Activated CD8-positive, alpha-beta T cell treated with anti-CD3 and anti-CD28 coated beads for 36 hours (primary cell): Measurements from ENCODE around the gene CTSF. TPM values are rescaled to one million over a fixed set of nuclear protein-coding genes. Genes with fewer than 3 reads are reported as not detected.

Experiments used
- ATAC-seq: fragments of 200-7000 bp; cut with Tn5 transposase; one replicate; pipeline ENCODE4 v1.10.0; 2021; ENCODE audit warnings: mild to moderate bottlenecking, moderate library complexity
- CTCF ChIA-PET: fragments of 350-600 bp; sonication (Branson Sonifier 250); formaldehyde crosslinking; loops from one replicate; lab custom pipeline; 2021; ENCODE audit warnings: antibody characterized with exemption; lab: Charles Lee
- POLR2A ChIA-PET: fragments of 350-600 bp; sonication (Branson Sonifier 250); formaldehyde crosslinking; loops from one replicate; lab custom pipeline; 2021; ENCODE audit warnings: antibody characterized with exemption; lab: Charles Lee
- DNase-seq: peaks from one replicate; pipeline ENCODE4 v3.0.0-alpha.2; 2020
- H3K27ac Mint-ChIP-seq: one replicate; pipeline ENCODE4 v1.8.0; 2021; ENCODE audit warnings: mild to moderate bottlenecking, mixed read lengths
- H3K27me3 Mint-ChIP-seq: one replicate; pipeline ENCODE4 v1.8.0; 2021; ENCODE audit warnings: mixed read lengths
- H3K36me3 Mint-ChIP-seq: one replicate; pipeline ENCODE4 v1.8.0; 2021; ENCODE audit warnings: low read depth, mixed read lengths
- H3K4me1 Mint-ChIP-seq: one replicate; pipeline ENCODE4 v1.8.0; 2021; ENCODE audit warnings: low read depth, mixed read lengths
- H3K4me3 Mint-ChIP-seq: one replicate; pipeline ENCODE4 v1.8.0; 2021; ENCODE audit warnings: mild to moderate bottlenecking, moderate library complexity, mixed read lengths
- H3K9me3 Mint-ChIP-seq: one replicate; pipeline ENCODE4 v1.8.0; 2021; ENCODE audit warnings: mixed read lengths
- intact Hi-C: fragments of 100-400 bp; cut with micrococcal nuclease; formaldehyde crosslinking; loops from one replicate; pipeline ENCODE4 v1.10.0; 2022
- total RNA-seq, 2 experiments: library from RNA; stranded (reverse); gene quantifications; one replicate each; pipeline ENCODE4 v1.2.3, GENCODE V29; 2021
- TF ChIP-seq, protein P1 (sequence below): fragments of 200-600 bp; IDR thresholded peaks from one replicate; pipeline ENCODE4 v1.8.0; 2022; ENCODE audit warnings: antibody characterized with exemption, mild to moderate bottlenecking

The CTSF gene
- total RNA-seq, 2 experiments from 2014 or later = 0.68 to 1.3 TPM

DNA sequence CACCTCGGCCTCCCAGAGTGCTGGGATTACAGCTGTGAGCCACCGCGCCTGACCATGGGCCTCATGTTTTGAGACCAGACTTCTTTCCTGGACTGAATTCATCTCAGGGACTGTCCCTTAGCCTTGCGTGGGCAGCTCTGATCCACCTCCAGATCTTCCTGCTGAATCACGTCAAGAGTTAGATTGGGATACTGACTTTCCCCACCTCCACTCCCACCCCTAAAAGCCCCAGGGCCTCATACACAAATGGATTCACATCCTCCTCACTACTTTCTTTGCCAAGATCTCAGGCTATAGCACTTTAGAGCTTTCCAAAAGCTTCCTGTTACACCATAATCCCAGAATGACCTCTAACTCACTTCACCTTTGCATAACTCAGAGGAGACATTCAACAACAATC, 12.4 kb upstream of the CTSF start:
- H3K4me3 Mint-ChIP-seq = no peak overlapping the region
- ChIA-PET POLR2A (interaction anchor here (1.5 to 1.7 kb wide), 2 partner anchors 10 to 97 kb away, joined by 4 to 10 read pairs; partner anchors contain the start of gene RBM4B), CTCF (interaction anchor here (1.2 to 3.9 kb wide), 4 partner anchors 9 to 98 kb away, joined by 3 to 77 read pairs (median 4); partner anchors contain the start of genes CCDC87, CCS and RBM4B)

DNA sequence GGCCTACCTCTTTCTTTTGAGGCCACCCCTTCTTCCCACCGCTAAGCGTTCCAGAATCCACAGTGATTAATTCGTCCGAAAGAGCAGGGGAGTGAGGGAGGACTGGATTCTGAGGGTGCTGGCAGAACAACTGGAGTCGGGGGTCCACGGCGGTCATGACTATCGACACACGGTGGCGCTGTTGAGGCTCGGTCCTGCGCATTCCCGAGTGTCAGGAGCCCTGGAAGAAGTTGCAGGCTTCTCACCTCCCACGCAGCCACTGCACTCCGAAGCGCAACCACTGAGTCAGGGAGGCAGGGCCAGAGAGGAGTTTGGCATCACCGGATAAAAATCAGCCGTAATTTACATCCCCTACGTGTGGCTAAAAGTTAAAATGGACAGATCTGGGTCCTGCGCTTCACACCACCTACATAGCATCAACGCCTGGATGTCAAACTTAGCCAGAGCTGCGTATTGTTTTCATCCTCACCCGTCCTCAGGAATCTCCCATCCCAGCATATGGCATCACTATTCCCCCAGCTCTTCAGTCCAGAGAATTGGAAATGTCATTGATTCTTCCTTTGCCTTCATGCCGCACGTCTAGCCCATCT, 10.7 kb upstream of the CTSF start:
- CTCF ChIA-PET = interaction anchor here (0.7 to 3.9 kb wide), 20 partner anchors 10 to 277 kb away, joined by 3 to 77 read pairs (median 4); partner anchors contain the start of genes CCDC87, CCS, CTSF and RBM4B

More for the DNA sequence above, 12.4 kb upstream of the CTSF start:
- H3K27me3 Mint-ChIP-seq = no peaks in the 10 kb centered on the region
- TF ChIP-seq, protein P1, sequence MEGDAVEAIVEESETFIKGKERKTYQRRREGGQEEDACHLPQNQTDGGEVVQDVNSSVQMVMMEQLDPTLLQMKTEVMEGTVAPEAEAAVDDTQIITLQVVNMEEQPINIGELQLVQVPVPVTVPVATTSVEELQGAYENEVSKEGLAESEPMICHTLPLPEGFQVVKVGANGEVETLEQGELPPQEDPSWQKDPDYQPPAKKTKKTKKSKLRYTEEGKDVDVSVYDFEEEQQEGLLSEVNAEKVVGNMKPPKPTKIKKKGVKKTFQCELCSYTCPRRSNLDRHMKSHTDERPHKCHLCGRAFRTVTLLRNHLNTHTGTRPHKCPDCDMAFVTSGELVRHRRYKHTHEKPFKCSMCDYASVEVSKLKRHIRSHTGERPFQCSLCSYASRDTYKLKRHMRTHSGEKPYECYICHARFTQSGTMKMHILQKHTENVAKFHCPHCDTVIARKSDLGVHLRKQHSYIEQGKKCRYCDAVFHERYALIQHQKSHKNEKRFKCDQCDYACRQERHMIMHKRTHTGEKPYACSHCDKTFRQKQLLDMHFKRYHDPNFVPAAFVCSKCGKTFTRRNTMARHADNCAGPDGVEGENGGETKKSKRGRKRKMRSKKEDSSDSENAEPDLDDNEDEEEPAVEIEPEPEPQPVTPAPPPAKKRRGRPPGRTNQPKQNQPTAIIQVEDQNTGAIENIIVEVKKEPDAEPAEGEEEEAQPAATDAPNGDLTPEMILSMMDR = no peak
- intact Hi-C loops = no loop called here
- no peaks in the 10 kb centered on the region for H3K36me3 Mint-ChIP-seq
- peaks cover 2% of the 10 kb centered on the region for H3K9me3 Mint-ChIP-seq
- no peak overlapping the region for H3K27ac Mint-ChIP-seq
- H3K4me1 Mint-ChIP-seq = peaks cover 16% of the 10 kb centered on the region
- DNase-seq (no peak), ATAC-seq (no peak)

DNA sequence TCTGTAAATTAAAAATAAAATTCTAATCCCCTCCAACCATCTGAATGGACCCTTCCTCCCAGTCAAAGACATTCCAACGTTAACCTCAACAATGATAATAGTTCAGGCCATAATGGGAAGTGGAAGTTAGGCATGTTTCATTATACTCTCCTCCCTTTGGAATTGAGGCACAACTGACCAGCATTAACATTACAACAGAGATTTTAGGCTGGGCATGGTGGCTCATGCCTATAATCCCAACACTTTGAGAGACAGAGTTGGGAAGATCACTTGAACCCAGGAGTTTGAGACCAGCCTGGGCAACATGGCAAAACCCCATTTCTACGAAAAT, 2.4 kb upstream of the CTSF start:
- TF ChIP-seq, protein P1 = no peak
- Mint-ChIP-seq H3K27me3 (no peaks in the 10 kb centered on the region), H3K9me3 (no peaks in the 10 kb centered on the region), H3K36me3 (no peaks in the 10 kb centered on the region), H3K27ac (no peak overlapping the region), H3K4me1 (peaks cover 2% of the 10 kb centered on the region), H3K4me3 (no peak overlapping the region)
- intact Hi-C loops = no loop called here
- ATAC-seq = no peak
- DNase-seq = no peak
- ChIA-PET CTCF (interaction anchor here (4.8 kb wide), 1 partner anchor 108 kb away, joined by 22 read pairs; the partner anchor contains the start of gene RBM4B), POLR2A (no interaction called here)

More for the DNA sequence above, 10.7 kb upstream of the CTSF start:
- Mint-ChIP-seq H3K9me3 (peaks cover 2% of the 10 kb centered on the region), H3K4me3 (no peak overlapping the region), H3K4me1 (peaks cover 16% of the 10 kb centered on the region), H3K27ac (no peak overlapping the region), H3K36me3 (no peaks in the 10 kb centered on the region), H3K27me3 (no peaks in the 10 kb centered on the region)
- intact Hi-C loops = loop anchor here (2.0 to 5.0 kb wide), 2 partner anchors 38 to 100 kb away; partner anchors contain the start of gene RBM14
- peak; percentile 91 for ATAC-seq
- DNase-seq = peak; percentile 90
- TF ChIP-seq, protein P1 = peak; percentile 90
- POLR2A ChIA-PET = interaction anchor here (0.7 to 1.0 kb wide), 4 partner anchors 38 to 98 kb away, joined by 3 read pairs; partner anchors contain the start of gene RBM4B

DNA sequence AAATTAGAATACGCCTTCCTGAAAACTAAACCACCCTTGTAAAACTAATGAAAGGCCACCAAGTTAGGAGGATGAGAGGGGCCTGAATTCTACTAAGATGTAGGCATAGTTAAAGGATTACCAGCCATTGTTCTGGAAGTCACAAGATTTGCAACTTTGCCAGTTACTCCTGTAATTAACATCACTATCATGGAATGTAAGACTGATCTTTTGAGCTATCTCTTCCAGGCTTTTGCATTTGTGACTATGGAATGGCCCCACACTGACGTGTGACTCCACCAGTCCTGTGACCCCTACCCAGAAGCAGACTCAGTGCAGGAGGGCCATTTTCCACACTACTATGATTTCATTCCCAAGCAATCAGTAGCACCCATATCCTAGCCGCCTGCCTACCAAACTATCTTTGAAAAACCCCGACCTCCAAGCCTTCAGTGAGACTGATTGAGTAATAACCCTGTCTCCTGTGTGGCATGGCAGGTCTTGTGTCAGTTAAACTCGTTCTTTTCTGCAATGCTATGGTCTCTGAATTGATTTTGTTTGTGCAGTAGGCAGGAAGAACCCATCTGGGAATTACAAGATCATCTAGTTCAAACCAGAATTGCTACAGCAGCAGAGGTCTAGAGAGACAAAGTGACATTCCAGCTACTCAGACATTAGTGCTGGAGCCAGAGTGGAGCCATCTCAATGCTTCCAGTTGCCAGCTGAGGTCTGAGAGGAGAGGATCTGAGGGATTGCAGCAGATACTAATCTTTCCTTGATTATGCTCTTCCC, 1.9 kb upstream of the CTSF start:
- TF ChIP-seq, protein P1 = no peak
- Mint-ChIP-seq H3K4me3 (peak overlapping the region; percentile 12), H3K4me1 (peaks cover 2% of the 10 kb centered on the region), H3K9me3 (no peaks in the 10 kb centered on the region), H3K36me3 (no peaks in the 10 kb centered on the region), H3K27me3 (no peaks in the 10 kb centered on the region), H3K27ac (no peak overlapping the region)
- ChIA-PET CTCF (interaction anchor here (2.0 to 4.8 kb wide), 4 partner anchors 9 to 181 kb away, joined by 4 to 22 read pairs (median 14); partner anchors contain the start of genes CCDC87, CCS and RBM4B), POLR2A (interaction anchor here (0.8 to 1.2 kb wide), 2 partner anchors 22 to 100 kb away, joined by 3 to 5 read pairs; partner anchors contain the start of gene CCDC87)
- DNase-seq (no peak), ATAC-seq (no peak)
- intact Hi-C loops = no loop called here
